ENCODE results near the gene SPIRE2.
A peak's percentile ranks its signal among the peaks of the same experiment; 100 is the strongest.

The SPIRE2 gene

GRCh38 chr16:89906140-89907025 is 78.1 kb downstream of the SPIRE2 start:
- in situ Hi-C loops (cut with HindIII; ENCODE audit: low sequenced_read_pairs) = no loop called here
- H3K4me3 ChIP-seq (ENCODE audit: low read depth, low read length) = no peak overlapping the region
- TF ChIP-seq CTCF (IDR thresholded peaks at IDR 0.05; ENCODE audit: low read depth, low read length, missing control alignments) = no peak
- DNase-seq (ENCODE audit: low read depth) = no peak

GRCh38 chr16:89907055-89907814 is 79.0 kb downstream of the SPIRE2 start:
- TF ChIP-seq CTCF (IDR thresholded peaks at IDR 0.05; ENCODE audit: low read depth, low read length, missing control alignments) = no peak
- in situ Hi-C loops (cut with HindIII; ENCODE audit: low sequenced_read_pairs) = no loop called here
- no peak for DNase-seq (ENCODE audit: low read depth)
- H3K4me3 ChIP-seq (ENCODE audit: low read depth, low read length) = no peak overlapping the region

GRCh38 chr16:89908236-89908635 is 80.0 kb downstream of the SPIRE2 start:
- no peak overlapping the region for H3K4me3 ChIP-seq (ENCODE audit: low read depth, low read length)
- no peak for DNase-seq (ENCODE audit: low read depth)
- TF ChIP-seq CTCF (IDR thresholded peaks at IDR 0.05; ENCODE audit: low read depth, low read length, missing control alignments) = no peak
- in situ Hi-C loops (cut with HindIII; ENCODE audit: low sequenced_read_pairs) = no loop called here

GRCh38 chr16:89909777-89910716 is 81.8 kb downstream of the SPIRE2 start:
- no peak overlapping the region for H3K4me3 ChIP-seq (ENCODE audit: low read depth, low read length)
- in situ Hi-C loops (cut with HindIII; ENCODE audit: low sequenced_read_pairs) = no loop called here
- DNase-seq (ENCODE audit: low read depth) = no peak
- peak; percentile 95 for TF ChIP-seq CTCF (IDR thresholded peaks at IDR 0.05; ENCODE audit: low read depth, low read length, missing control alignments)

- H3K4me3 ChIP-seq (ENCODE audit: low read depth, low read length) = no peak overlapping the region
- no peak for TF ChIP-seq CTCF (IDR thresholded peaks at IDR 0.05; ENCODE audit: low read depth, low read length, missing control alignments)
- in situ Hi-C loops (cut with HindIII; ENCODE audit: low sequenced_read_pairs) = no loop called here
- no peak for DNase-seq (ENCODE audit: low read depth)
Observed at GRCh38 chr16:89910717-89911354, 82.6 kb downstream of the SPIRE2 start.

All from astrocyte of the cerebellum (primary cell).